ENCODE measurements around the gene MAMLD1. TPM values are rescaled to one million over a fixed set of nuclear protein-coding genes. Genes with fewer than 3 reads are reported as not detected.

MAMLD1 gene
- total RNA-seq, 1 donor from 2014 or later, result 7.0 TPM

DNA sequence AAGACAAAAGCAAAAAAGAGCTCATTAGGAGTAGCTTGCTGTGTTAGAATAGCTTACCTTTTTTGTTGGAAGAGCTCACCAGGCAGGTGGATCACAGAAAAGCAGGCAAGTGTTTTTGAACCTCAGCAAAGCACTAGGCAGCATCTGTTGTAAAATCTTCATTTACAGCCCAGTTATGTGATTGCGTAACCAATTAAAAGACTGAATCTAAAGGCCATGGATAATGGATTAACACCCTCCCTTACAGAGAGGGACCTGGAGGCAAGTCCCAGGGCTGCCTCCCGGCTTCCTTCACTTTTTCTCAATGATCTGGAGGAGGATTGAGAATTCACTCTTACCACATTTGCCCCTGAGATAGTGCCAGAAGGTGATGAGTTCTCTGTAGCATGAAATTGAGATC, 51.1 kb downstream of the MAMLD1 start:
- no peak for TF ChIP-seq CTCF (conservative IDR thresholded peaks at IDR 0.05)
- H3K27me3 Mint-ChIP-seq, result no peaks in the 10 kb centered on the region

GRCh38 chrX:150416469-150416868, 53.4 kb downstream of the MAMLD1 start:
- no peaks in the 10 kb centered on the region for H3K4me1 Mint-ChIP-seq (ENCODE audit: unreplicated experiment)
- no peak overlapping the region for H3K27ac Mint-ChIP-seq
- TF ChIP-seq CTCF (conservative IDR thresholded peaks at IDR 0.05), result no peak
- no peaks in the 10 kb centered on the region for H3K27me3 Mint-ChIP-seq
- no peaks in the 10 kb centered on the region for H3K36me3 Mint-ChIP-seq
- no peaks in the 10 kb centered on the region for H3K9me3 Mint-ChIP-seq
- no peak overlapping the region for H3K4me3 Mint-ChIP-seq
- DNase-seq (ENCODE audit: extremely low spot score, unreplicated experiment), result no peak

More for the DNA sequence above, 51.1 kb downstream of the MAMLD1 start:
- Mint-ChIP-seq H3K4me1 (ENCODE audit: unreplicated experiment) (no peaks in the 10 kb centered on the region), H3K27ac (no peak overlapping the region), H3K9me3 (no peaks in the 10 kb centered on the region), H3K4me3 (no peak overlapping the region), H3K36me3 (no peaks in the 10 kb centered on the region)
- no peak for DNase-seq (ENCODE audit: extremely low spot score, unreplicated experiment)

- H3K27me3 Mint-ChIP-seq, result no peaks in the 10 kb centered on the region
- no peak for TF ChIP-seq CTCF (conservative IDR thresholded peaks at IDR 0.05)
- H3K27ac Mint-ChIP-seq, result no peak overlapping the region
- DNase-seq (ENCODE audit: extremely low spot score, unreplicated experiment), result no peak
- H3K9me3 Mint-ChIP-seq, result no peaks in the 10 kb centered on the region
- H3K4me1 Mint-ChIP-seq (ENCODE audit: unreplicated experiment), result no peaks in the 10 kb centered on the region
- no peaks in the 10 kb centered on the region for H3K36me3 Mint-ChIP-seq
- no peak overlapping the region for H3K4me3 Mint-ChIP-seq
These were observed 58.7 kb downstream of the MAMLD1 start for GRCh38 chrX:150421816-150422215.

DNA sequence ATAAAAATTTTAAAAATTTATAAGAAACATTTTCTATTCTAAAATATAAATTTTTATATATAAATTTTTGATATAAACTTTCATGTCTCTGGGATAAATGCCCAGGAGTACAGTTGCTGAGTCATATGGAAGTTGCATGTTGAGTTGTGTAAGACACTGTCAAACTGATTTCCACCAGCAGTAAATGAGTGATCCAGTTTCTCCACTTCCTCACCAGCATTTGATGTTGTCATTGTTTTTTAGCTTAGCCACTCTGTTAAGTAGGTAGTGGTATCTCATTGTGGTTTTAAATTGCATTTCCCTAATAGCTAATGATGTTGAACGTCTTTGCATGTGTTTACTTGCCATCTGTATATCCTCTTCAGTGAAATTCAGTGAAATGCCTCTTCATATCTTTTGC, 66.5 kb downstream of the MAMLD1 start:
- no peak for TF ChIP-seq CTCF (conservative IDR thresholded peaks at IDR 0.05)
- no peaks in the 10 kb centered on the region for H3K9me3 Mint-ChIP-seq
- no peaks in the 10 kb centered on the region for H3K36me3 Mint-ChIP-seq
- DNase-seq (ENCODE audit: extremely low spot score, unreplicated experiment), result no peak
- no peaks in the 10 kb centered on the region for H3K4me1 Mint-ChIP-seq (ENCODE audit: unreplicated experiment)
- no peak overlapping the region for H3K4me3 Mint-ChIP-seq
- H3K27ac Mint-ChIP-seq, result no peak overlapping the region
- H3K27me3 Mint-ChIP-seq, result no peaks in the 10 kb centered on the region

GRCh38 chrX:150436195-150436594, 73.1 kb downstream of the MAMLD1 start:
- Mint-ChIP-seq H3K27me3 (no peaks in the 10 kb centered on the region), H3K36me3 (no peaks in the 10 kb centered on the region), H3K4me1 (ENCODE audit: unreplicated experiment) (no peaks in the 10 kb centered on the region), H3K27ac (no peak overlapping the region), H3K9me3 (no peaks in the 10 kb centered on the region), H3K4me3 (no peak overlapping the region)
- no peak for DNase-seq (ENCODE audit: extremely low spot score, unreplicated experiment)
- TF ChIP-seq CTCF (conservative IDR thresholded peaks at IDR 0.05), result no peak

- Mint-ChIP-seq H3K36me3 (no peaks in the 10 kb centered on the region), H3K9me3 (no peaks in the 10 kb centered on the region), H3K4me1 (ENCODE audit: unreplicated experiment) (no peaks in the 10 kb centered on the region), H3K27ac (no peak overlapping the region), H3K4me3 (no peak overlapping the region), H3K27me3 (no peaks in the 10 kb centered on the region)
- no peak for DNase-seq (ENCODE audit: extremely low spot score, unreplicated experiment)
- no peak for TF ChIP-seq CTCF (conservative IDR thresholded peaks at IDR 0.05)
These were observed 75.0 kb downstream of the MAMLD1 start for GRCh38 chrX:150438165-150438564.

Data from type B pancreatic cell (in vitro differentiated cells).